ENCODE data around the gene ATP8A2.

The ATP8A2 gene

DNA sequence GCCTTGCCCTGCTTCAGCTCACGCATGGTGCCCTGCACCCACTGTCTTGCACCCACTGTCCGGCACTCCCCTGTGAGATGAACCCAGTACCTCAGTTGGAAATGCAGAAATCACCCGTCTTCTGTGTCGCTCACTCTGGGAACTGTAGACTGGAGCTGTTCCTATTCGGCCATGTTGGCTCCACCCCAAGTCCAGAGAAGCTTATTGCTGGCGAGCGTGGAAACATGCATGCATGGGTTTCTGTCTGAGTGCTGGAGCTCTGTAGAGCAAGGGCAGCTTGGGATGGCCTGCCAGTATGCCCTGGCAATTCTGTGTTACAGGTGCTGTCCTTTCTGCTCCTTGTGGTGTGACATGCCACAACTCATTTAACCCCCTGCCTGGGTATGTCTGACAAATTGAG is 527.2 kb downstream of the ATP8A2 start:
- DNase-seq, result no peak

DNA sequence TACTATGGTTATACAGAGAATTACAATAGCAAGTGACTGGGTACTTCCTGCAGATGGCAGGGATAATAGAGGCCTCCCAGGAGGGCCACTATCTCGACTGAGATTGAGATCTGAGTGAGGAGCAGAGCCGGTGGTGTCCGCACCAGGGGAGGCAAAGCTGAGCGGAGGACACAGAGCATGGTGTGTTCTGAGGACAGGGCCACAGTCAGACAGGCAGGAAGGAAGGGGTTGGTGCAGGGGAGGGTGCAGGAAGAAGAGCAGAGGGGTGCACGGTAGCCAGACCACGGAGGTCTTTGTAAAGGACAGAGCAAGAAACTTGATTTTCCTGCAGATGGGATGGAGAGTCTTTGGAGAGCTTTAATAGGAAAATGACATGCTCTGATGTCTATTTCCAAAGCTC is 527.7 kb downstream of the ATP8A2 start:
- no peak for DNase-seq

DNA sequence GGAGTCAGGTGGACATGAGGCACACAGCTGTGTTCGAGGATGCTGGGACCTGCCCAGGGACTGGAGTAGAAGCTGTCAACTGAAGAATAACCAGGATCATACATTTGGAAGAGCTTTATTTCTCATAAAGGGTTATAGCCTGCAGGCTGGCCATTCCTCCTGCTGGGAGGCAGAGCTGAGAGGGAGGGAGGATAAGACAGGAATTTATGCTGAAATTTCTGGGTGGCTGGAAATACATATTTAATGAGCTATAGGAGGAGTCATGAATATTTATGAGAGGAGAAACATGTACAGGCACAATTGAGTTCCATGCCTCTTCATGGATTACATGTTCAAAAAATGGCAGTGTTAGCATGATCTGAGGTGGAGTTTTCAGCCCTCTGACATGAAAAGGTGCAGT is 528.2 kb downstream of the ATP8A2 start:
- DNase-seq, result no peak

DNA sequence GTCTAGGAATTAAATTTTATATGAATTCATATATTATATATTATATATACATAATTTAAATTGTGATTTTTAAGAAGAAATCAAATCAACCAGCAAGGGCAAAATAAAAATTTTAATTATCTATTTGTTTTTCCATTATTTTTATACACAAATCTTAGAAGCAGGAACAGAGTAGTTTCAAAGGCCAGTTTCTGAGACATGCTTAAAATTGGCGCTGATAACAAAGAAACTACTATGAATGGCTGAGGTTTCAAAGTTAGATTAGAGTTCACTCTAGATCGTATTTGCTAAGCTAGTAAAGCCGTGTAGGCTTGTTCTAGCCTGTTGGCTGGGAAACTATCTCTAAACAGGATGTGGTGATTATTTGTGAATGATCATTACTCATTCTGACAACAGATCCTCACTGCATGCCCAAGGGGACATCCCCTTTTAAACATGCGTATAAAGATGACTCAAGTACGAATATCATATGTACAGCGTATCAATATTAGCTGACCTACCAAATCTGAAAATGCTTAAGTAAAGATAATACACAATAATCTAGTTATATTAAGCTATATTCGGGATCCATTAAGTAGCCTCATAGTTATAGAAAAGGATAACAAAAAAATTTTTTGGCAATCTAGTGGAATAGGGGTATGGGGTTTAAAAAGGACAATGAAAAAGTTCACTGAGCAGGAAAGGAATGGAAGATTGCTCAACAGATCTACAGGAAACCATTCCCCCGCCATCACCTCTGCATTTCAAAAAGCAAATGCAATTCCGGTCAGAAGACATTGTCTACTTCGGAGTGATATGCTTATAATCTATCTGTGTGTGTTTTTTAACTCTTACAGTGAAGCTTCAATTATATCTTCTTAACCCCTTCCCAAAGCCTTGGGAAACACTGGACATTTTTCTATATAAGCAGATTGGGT is 529.9 kb downstream of the ATP8A2 start:
- DNase-seq, result no peak

DNA sequence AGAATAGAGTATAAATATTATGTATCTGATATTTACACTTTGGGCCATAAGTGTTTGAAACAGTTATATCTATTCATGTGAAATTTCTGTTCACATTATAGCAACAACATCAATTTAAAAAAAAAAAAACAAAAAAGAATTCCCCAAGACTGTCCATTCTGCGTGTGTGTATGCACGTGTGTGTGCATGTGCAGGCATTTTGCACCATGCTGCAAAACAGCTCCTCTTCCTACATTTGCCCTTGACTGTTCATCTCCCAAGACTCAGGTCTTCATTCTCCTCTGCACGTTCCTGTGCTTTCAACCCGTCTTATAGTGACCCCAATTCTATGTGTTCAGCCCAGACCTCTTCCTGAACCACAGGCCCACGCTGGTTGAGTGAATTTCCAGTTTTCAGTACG is 530.7 kb downstream of the ATP8A2 start:
- no peak for DNase-seq

DNA sequence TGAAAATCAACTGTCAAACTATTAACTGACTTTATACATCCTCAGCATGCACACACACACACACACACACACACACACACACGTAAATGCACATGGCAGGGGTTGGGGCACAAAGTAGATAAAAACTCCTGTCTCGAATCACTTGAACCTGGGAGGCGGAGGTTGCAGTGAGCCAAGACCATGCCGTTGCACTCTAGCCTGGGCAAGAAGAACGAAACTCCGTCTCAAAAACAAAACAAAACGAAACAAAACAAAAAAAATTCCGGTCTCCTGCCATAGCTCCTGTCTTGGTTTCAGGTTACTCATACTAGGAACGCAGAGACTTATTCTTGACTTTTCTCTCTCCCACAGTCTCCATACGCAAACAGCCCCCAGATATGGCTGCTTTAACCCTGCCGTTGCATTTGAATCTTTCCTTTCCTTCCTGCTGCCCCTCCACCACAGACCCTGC is 531.1 kb downstream of the ATP8A2 start:
- DNase-seq, result no peak

DNA sequence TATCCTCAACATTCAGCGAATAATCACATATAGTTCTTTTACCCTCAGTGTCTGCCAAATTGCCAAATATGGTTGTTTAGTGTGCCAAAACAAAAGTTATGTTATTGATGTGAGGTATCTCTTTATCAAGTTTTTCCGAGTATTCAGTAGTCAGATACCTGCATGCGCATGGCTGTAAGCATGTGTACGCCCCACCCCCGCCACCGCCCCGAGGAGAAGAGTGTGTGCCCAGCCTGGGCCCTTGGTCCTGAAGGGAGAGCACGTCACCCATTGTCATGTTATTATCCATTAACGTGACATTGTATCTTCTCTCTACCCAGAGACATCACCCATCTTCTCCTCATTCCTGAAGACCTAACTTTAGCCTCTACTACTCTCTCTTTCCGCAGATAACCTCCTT is 533.1 kb downstream of the ATP8A2 start:
- DNase-seq, result no peak

DNA sequence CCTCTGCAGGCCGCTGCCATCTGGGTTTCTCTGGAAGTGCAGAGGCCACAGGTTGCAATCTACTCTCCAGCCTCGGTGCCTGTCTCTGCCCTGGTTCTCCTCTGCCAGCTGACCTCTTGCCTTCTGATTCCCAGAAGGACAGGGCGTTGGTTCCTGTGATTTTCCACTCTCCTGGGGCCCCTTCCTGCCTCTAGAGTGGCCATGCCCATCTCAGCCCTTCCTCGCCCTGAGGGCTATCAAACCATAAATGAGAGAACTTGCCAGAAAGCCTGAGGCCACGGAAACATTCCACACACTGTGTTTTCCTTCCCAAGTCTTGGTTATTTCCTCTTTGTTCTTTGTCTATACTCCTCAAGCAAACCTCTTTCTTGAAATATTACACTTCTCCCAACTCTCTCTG is 533.8 kb downstream of the ATP8A2 start:
- no peak for DNase-seq

DNA sequence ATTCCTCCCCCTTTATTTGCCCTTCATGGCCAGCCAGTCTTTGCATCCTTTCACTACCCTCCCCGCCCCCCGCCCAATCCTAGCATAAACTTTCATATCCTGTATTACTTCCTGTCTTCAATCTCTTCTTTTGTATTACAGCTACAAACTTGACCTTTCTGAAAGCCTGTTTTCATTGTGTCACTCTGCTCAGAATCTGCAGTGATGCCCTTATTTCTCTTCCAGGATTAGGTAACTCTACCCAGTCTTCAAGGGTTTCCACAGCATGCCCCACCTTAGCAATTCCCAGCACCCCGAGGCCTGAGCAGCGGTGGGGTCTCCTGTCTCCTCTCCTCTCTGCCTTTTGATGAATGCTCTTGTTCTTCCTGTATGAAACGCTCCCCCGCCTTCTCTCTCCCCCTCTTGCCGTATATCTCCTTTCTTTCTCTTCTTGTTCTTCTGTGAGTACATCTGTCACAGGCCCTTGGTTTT is 534.5 kb downstream of the ATP8A2 start:
- DNase-seq, result no peak

DNA sequence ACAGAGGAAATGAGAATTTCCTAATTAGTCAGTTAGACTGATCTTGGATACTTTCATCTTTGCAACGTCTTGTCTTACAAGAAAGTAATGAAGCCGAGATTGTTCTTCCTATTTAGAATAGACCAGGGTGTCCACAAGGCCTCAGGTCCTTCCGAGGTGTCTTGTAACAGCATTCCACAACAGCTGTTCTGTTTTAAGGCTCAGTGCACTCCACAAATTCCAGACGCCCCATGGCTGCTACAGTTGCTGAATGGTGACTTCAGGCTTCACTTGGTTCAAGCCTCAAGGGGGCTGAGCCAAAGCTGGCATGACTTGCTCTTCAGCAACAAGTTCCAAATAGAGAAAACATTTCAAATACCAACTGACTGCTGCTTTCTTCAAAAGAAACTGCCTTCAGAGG is 536.6 kb downstream of the ATP8A2 start:
- no peak for DNase-seq

DNA sequence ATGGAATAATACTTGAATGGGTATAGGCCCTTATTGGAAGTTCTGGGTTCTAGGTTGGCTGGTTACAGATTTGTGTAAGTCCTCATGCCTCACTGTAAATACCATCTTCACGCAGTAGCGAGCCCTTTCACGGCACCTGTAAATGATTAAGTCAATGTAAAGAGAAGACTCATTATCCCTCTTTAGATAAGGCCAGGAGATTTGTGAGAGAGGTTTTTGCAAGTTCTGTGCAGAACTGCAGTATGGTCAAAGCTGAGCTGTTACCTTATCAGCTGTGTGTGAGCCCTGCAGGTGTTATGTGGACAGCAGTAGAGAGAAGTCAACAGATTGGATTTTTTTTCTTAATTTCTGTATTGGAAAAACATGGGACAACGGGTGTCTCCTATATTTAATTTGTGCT is 538.5 kb downstream of the ATP8A2 start:
- DNase-seq, result no peak

DNA sequence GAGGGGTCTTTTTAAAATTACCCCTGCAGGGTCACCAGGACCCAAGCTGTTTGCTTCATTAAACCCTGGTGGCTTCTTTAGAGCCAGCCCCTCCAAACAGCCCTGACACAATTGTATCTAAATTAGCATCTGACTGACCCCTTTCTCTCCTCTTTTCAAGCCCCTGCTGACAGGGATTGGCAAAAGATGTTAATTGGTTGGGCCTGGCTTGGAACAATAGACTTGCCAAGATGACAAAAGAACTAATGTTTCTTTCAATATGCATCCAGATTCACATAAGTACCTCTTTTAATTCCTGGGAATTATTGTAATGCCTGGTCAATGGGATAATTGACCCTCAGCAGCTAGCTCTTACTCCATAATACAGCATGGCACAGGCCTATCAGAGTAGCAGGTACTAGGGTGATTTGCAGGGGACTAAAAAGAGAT is 539.2 kb downstream of the ATP8A2 start:
- no peak for DNase-seq

DNA sequence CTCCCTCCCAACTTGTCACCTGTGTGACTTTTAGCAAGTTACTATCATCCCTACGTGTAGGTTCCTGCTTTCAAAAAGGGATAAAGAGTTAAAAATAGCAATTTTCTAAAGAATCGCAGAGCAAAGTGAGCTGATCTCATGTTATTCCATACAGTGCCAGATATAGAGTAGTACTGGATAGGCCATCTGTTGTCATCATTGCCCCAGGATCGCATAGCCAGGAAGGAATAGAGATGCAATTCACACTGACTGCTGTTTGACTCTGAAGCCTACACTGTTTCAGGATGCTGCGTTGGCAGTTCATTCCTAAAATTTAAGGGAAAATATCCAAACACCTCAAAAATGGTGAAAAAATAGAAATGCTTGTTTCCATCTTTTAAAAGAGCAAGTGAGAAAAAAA is 541.2 kb downstream of the ATP8A2 start:
- no peak for DNase-seq

DNA sequence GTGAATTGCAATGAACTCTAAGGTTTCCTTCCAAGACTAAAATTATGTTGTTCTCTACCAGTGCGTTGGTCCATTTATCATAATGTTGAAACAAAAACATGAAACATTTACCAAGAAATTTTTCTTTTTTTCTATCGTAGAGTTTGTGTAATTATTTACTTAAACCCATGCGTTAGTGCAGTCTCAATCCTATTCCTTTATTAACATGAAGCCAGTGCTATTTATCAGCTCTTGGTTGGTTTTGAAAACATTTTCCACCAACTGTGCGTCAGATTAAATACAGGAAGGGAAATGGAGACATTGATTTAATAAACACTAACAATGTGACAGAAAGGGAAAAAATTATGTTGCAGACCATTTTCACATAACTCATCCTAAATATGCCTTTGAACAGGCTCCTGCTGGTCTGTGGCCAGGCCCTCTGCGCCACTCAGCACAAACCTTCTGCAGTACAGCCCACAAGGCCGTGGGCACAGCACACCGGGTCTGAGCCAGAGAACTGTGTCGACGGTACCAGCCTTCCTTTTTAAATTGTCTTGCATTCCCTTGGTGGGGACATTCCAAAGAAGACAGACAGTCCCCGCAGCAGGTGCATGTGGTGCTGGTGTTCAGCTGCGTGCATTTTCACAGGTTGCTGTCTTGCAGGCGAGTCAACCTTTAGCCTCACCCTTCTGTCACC is 544.2 kb downstream of the ATP8A2 start:
- DNase-seq, result no peak

DNA sequence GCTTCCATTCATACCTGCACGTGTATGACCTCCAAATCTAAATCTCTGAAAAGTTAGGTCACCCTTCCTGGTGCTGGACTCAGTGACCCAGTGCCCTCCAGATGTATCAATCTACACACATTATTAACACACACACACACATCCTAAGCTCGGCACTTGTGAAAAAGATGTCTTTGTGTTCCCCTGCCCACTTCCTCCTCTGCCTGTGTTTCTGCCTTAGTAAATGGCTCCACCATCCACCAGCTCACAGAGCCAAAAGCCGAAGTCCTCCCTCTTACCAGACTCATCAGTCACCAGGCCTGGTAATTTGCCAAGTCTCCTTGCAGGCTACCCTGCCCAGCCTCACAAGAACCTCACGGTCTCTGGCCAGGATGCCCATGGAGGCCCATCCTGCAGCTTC is 548.5 kb downstream of the ATP8A2 start:
- no peak for DNase-seq

DNA sequence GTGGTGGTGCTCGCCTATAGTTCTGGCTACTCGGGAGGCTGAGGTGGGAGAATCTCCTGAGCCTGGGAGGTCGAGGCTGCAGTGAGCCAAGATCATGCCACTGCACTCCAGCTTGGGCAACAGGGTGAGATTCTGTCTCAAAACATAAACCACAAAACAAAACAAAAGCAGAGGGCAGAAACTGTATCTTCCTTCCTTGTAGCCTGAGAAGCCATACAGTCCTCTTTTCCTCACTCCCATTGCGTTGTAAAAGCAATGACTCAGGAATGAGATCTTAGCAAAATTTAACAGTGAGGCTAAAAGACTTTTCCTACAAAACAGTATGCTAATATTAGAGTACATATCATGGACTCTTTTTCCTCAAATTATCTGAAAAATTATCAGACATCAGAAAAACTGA is 549.2 kb downstream of the ATP8A2 start:
- DNase-seq, result no peak

DNA sequence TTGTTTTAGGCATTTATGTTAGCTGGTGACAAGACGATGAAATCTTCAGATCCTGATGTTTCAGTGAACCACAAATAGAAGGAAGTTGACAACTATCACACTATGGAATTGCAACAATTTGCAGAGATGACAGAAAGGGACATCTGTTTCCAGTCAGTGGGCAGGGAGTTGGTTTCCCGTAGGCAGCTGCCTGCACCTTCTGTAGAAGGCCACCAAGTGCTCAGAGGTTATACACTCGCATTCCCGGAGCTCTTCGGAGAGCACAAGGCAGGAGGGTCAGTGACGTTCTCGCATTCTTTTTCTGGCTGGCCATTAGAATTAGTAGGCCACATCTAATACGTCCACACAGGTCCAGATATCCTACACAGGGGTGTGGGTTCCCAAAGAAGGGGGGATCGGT is 550.6 kb downstream of the ATP8A2 start:
- no peak for DNase-seq

DNA sequence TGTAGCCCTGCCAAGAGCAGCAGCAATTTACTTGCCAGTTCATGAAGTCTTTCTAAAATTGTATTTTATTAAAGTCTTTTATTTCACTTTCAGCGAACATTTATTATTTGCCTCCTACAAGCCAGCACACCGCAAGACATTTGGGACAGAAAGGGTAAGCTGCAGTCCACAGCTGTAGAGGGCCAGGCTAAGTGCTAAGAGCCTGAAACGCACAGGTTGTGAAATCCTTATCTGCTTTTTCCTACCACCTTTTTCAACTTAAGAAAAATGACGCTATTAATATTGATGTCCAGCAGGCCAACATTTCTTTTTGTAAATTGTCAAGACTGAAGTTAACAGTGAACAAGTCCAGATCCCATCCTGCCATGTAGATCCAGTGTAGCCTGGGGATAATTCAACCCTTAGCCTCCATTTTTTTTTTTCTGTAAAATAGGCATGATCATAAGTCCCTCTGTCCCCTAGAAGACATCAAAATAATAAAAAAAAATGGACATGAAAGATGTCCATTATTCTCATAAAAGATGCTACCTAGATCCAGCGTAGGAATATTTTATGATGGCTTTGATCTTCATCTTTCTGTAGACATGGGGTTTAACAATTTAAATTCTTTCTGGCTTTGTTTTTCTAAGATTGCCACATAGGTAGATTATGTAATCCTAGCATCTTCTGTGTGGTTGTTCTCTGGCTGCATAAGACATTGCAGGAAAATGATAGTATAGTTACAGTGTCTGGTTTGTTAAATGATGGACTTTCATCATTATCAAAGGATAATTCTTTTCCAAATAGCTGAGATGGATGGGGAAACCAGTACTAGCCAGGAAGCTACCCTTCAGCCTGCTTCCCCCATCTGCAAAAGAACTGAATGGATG is 551.7 kb downstream of the ATP8A2 start:
- DNase-seq, result no peak

DNA sequence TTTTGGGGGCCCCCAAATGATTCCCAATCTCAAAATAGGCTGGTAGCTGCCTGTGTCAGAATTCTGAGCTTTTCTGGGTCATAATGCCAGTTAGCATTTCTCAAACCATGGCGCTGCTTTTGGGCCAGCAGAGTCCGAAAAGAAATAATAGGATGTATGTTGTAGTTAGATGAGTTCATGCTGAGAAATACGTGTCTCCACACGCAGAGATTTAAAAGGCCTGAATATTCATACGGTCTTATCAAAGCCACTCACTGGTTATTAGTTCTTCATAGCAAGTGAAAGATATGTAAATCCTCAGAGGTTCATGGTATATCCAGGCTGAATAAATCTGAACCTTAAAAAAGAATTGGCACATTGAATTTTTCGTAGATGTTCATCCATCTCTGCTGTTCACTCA is 555.6 kb downstream of the ATP8A2 start:
- DNase-seq, result no peak

DNA sequence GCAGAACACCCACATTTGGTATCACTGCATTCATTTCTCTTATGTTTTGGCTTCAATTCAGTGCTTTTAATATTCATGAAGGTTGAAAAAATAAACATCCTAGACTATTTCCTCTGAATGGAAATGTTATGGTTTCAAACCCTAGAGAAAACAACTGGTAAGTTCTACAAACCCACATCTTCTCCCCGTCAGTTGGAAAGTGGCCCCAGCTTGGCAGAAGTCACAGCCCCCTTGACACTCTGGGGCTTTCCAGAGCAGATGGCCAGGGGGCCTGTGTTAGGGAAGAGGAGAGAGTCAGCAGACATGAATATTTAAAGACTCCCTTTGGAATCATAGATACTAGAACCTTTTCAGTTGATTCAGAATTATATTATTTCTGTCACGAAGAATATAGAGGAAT is 556.2 kb downstream of the ATP8A2 start:
- DNase-seq, result no peak

DNA sequence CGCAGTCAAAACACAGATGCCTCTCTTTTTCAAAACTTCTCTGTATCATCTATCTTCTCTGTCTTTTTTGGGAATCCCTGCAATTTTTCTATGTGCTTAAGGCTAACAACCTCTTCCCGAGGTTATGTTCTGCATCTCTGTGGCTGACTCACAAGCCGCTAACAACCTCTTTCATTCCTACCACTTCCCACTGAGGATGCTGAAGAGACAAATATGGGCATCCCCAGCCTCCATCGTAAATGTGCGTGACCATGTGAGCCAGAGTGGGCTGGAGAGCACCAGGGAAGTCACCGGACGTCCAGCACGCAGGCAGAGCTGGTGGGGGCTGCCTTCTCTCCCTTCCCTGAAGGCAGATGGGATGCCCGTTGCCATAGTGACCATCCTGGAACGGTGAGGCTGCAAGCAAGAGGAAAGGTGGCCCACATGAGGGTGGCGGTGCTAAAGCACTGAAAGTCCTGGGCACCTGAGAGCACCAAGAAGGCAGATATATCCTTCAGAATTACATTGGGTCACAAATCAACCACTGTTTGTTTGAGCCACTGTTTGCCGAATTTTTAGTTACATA is 557.2 kb downstream of the ATP8A2 start:
- no peak for DNase-seq

DNA sequence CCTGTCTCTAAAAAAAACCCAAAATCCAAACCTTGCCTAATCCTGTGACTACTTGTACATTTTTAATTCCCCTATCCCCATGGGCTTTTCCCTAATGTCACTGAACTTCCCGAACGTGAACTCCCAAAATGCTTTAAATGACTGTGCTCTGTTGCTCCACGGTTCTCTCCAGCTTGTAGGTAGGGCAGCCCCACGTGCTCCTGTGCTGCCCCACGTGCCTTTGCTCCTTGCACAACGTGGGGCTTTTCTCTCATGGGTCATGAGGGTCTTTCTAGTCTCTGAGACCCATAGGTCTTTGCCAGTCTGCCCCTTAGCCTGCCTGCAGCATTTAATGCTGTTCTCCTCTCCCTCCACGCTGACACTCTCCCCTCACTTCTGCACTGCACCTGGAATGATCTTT is 558.0 kb downstream of the ATP8A2 start:
- DNase-seq, result no peak

DNA sequence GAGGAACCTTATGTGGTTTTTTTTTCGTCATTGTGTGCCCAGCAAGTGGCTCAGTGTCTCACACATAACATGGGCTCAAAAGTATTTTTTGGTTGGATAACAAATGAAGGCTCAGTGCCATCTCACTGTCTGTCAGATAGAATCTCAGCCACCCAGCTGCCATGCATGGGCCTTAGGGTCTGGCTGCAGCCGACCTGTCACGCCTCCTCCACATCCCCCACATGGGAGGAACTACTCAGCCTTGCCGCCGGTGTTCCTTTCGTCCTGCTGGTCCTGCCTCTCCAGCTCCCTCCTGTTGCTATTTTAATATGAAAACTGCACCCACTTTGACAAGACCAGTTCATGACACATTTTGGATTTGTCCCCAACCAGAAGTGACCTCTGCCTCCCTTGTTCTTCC is 558.9 kb downstream of the ATP8A2 start:
- DNase-seq, result no peak
